HG03571 (cell line): Measurements from ENCODE around the gene KCNE1.
A peak's percentile ranks its signal among the peaks of the same experiment; 100 is the strongest.
"Not testable (repeated sequence)": the region's sequence is repeated elsewhere in the genome, so short reads cannot be mapped to it uniquely, and the experiment has no call there.

Source experiments
- ATAC-seq: cut with Tn5 transposase; IDR thresholded peaks from one replicate; pipeline ENCODE4 v1.9.1; 2021; ENCODE audit not compliant: unreplicated experiment

KCNE1 gene

GRCh38 chr21:34511787-34512455 lies at the start of gene KCNE1:
TSS of gene KCNE1 (minus strand) at chr21:34512210. CDS start at chr21:34449634, 62,576 bp downstream.
- no peak for ATAC-seq

GRCh38 chr21:34561806-34562205 lies 49.8 kb upstream of the KCNE1 start:
- no peak for ATAC-seq

GRCh38 chr21:34560609-34561008 lies 48.6 kb upstream of the KCNE1 start:
- no peak for ATAC-seq

- ATAC-seq, result no peak
Measured at GRCh38 chr21:34560021-34560420, 48.0 kb upstream of the KCNE1 start.

GRCh38 chr21:34559089-34559631 lies 47.1 kb upstream of the KCNE1 start:
- ATAC-seq, result no peak

GRCh38 chr21:34558166-34558565 lies 46.2 kb upstream of the KCNE1 start:
- no peak for ATAC-seq

GRCh38 chr21:34557261-34557660 lies 45.3 kb upstream of the KCNE1 start:
- ATAC-seq, result no peak

GRCh38 chr21:34554670-34555069 lies 42.7 kb upstream of the KCNE1 start:
- ATAC-seq, result not testable (repeated sequence)

GRCh38 chr21:34554227-34554626 lies 42.2 kb upstream of the KCNE1 start:
- no peak for ATAC-seq

GRCh38 chr21:34553151-34553952 lies 41.3 kb upstream of the KCNE1 start:
- no peak for ATAC-seq

GRCh38 chr21:34552360-34553098 lies 40.5 kb upstream of the KCNE1 start:
- no peak for ATAC-seq

- no peak for ATAC-seq
Measured at GRCh38 chr21:34550182-34550799, 38.3 kb upstream of the KCNE1 start.

- no peak for ATAC-seq
Measured at GRCh38 chr21:34548781-34549376, 36.9 kb upstream of the KCNE1 start.

GRCh38 chr21:34546542-34546941 lies 34.5 kb upstream of the KCNE1 start:
- ATAC-seq, result no peak

- ATAC-seq, result peak; percentile 89
Measured at GRCh38 chr21:34545079-34545884, 33.3 kb upstream of the KCNE1 start.

GRCh38 chr21:34544032-34544496 lies 32.1 kb upstream of the KCNE1 start:
- no peak for ATAC-seq

- no peak for ATAC-seq
Measured at GRCh38 chr21:34543017-34543416, 31.0 kb upstream of the KCNE1 start.

- no peak for ATAC-seq
Measured at GRCh38 chr21:34540206-34540605, 28.2 kb upstream of the KCNE1 start.

GRCh38 chr21:34537838-34538237 lies 25.8 kb upstream of the KCNE1 start:
- no peak for ATAC-seq

GRCh38 chr21:34536820-34537219 lies 24.8 kb upstream of the KCNE1 start:
- no peak for ATAC-seq
